ENCODE measurements around the gene CAMK2N2. TPM values are rescaled to one million over a fixed set of nuclear protein-coding genes. Genes with fewer than 3 reads are reported as not detected.

Gene CAMK2N2
- total RNA-seq, 4 donors from 2014 or later: not detected

- Histone ChIP-seq H3K4me3 (no peak overlapping the region), H3K4me1 (peaks cover 9 to 20% (median 12%) of the 10 kb centered on the region in 4 donors), H3K27me3 (peaks cover 44% of the 10 kb centered on the region), H3K9me3 (no peaks in the 10 kb centered on the region), H3K36me3 (no peaks in the 10 kb centered on the region), H3K27ac (no peak overlapping the region)
- DNase-seq: no peak
- no peak for TF ChIP-seq EP300 (IDR thresholded peaks at IDR 0.05; ENCODE audit: low read depth)
- TF ChIP-seq CTCF (IDR thresholded peaks at IDR 0.05): no peak
- TF ChIP-seq POLR2A (IDR thresholded peaks at IDR 0.05): no peak
- TF ChIP-seq POLR2AphosphoS5 (IDR thresholded peaks at IDR 0.05): no peak
- 44% methylated on average over 4 of the region's 4 CpGs; no CpG with 5 or more reads in 1 of the 2 donors for WGBS, 2 donors (ENCODE audit: low coverage in 1 of 2)
- intact Hi-C loops (cut with DNase I; ENCODE audit: low total_unique reads): loop anchor here (10.0 kb wide), 2 partner anchors 89 to 339 kb away; no protein-coding TSS in a partner anchor
- in situ Hi-C loops (cut with MboI; ENCODE audit: low pct_ligation_motif_present in 1 of 4, low pct_unique_long_range_greater_than_20kb in 1 of 4, low sequenced_read_pairs in 3 of 4): loop anchor here in 3 of 4 donors (25.0 kb wide), 2 partner anchors 97 to 347 kb away; partner anchors contain the start of genes PARL (in 3 of the 3) and EIF2B5 (in 1 of the 3)
Measured at GRCh38 chr3:184234224-184234623, 27.1 kb downstream of the CAMK2N2 start.

GRCh38 chr3:184233127-184233843 lies 28.1 kb downstream of the CAMK2N2 start:
- 89% methylated on average over 22 of the region's 23 CpGs; no CpG with 5 or more reads in 1 of the 2 donors for WGBS, 2 donors (ENCODE audit: low coverage in 1 of 2)
- no peaks in the 10 kb centered on the region for H3K9me3 ChIP-seq
- peaks cover 53% of the 10 kb centered on the region for H3K27me3 ChIP-seq
- intact Hi-C loops (cut with DNase I; ENCODE audit: low total_unique reads): loop anchor here (10.0 kb wide), 2 partner anchors 88 to 338 kb away; no protein-coding TSS in a partner anchor
- H3K4me1 ChIP-seq: peaks cover 9 to 23% (median 17%) of the 10 kb centered on the region in 4 donors
- H3K27ac ChIP-seq: no peak overlapping the region
- H3K36me3 ChIP-seq: no peaks in the 10 kb centered on the region
- DNase-seq: no peak
- no peak for TF ChIP-seq POLR2AphosphoS5 (IDR thresholded peaks at IDR 0.05)
- TF ChIP-seq CTCF (IDR thresholded peaks at IDR 0.05): no peak
- TF ChIP-seq POLR2A (IDR thresholded peaks at IDR 0.05): no peak
- TF ChIP-seq EP300 (IDR thresholded peaks at IDR 0.05; ENCODE audit: low read depth): no peak
- in situ Hi-C loops (cut with MboI; ENCODE audit: low pct_ligation_motif_present in 1 of 4, low pct_unique_long_range_greater_than_20kb in 1 of 4, low sequenced_read_pairs in 3 of 4): loop anchor here in 3 of 4 donors (25.0 kb wide), 2 partner anchors 96 to 346 kb away; partner anchors contain the start of genes PARL (in 3 of the 3) and EIF2B5 (in 1 of the 3)
- no peak overlapping the region for H3K4me3 ChIP-seq

GRCh38 chr3:184231671-184232070 lies 29.7 kb downstream of the CAMK2N2 start:
- DNase-seq: no peak
- peaks cover 69% of the 10 kb centered on the region for H3K27me3 ChIP-seq
- TF ChIP-seq EP300 (IDR thresholded peaks at IDR 0.05; ENCODE audit: low read depth) (no peak), CTCF (IDR thresholded peaks at IDR 0.05) (no peak), POLR2A (IDR thresholded peaks at IDR 0.05) (no peak)
- peaks cover 9 to 23% (median 17%) of the 10 kb centered on the region in 4 donors for H3K4me1 ChIP-seq
- in situ Hi-C loops (cut with MboI; ENCODE audit: low pct_ligation_motif_present in 1 of 4, low pct_unique_long_range_greater_than_20kb in 1 of 4, low sequenced_read_pairs in 3 of 4) (loop anchor here in 3 of 4 donors (25.0 kb wide), 2 partner anchors 94 to 344 kb away; partner anchors contain the start of genes PARL (in 3 of the 3) and EIF2B5 (in 1 of the 3)), intact Hi-C loops (cut with DNase I; ENCODE audit: low total_unique reads) (loop anchor here (10.0 kb wide), 2 partner anchors 87 to 337 kb away; no protein-coding TSS in a partner anchor)
- no peaks in the 10 kb centered on the region for H3K9me3 ChIP-seq
- no peak overlapping the region for H3K4me3 ChIP-seq
- H3K27ac ChIP-seq: no peak overlapping the region
- WGBS, 2 donors (ENCODE audit: low coverage in 1 of 2): 41% methylated on average over 3 of the region's 3 CpGs; no CpG with 5 or more reads in 1 of the 2 donors
- H3K36me3 ChIP-seq: no peaks in the 10 kb centered on the region

All from transverse colon (tissue), 4 donors.